HG03439 (cell line): ENCODE data around the gene HIVEP3.

Source experiments
- ATAC-seq: cut with Tn5 transposase; IDR thresholded peaks from one replicate; pipeline ENCODE4 v1.9.1; 2021; ENCODE audit warnings: mild to moderate bottlenecking, moderate library complexity; ENCODE audit not compliant: unreplicated experiment

The HIVEP3 gene

GRCh38 chr1:41542196-41542930 lies 376.4 kb downstream of the HIVEP3 start:
- no peak for ATAC-seq

DNA sequence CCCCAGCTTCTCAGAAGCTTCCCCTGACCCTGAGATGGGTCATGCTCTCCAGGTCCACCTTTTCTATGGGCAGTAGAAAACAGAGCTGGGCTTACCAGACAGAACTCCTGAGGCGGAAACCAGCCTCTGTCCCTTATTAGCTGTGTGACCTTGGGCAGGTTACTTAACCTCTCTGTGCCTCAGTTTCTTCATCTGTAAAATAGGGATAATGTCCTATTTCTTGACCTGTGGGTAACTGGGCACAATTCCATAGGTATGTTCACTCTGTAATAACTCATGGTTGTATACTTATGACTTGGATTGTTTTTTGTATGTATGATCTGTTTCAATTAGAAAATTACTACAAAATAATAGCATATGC lies 377.1 kb downstream of the HIVEP3 start:
- ATAC-seq, result no peak

- no peak for ATAC-seq
Observed at GRCh38 chr1:41540886-41541591, 377.7 kb downstream of the HIVEP3 start.

DNA sequence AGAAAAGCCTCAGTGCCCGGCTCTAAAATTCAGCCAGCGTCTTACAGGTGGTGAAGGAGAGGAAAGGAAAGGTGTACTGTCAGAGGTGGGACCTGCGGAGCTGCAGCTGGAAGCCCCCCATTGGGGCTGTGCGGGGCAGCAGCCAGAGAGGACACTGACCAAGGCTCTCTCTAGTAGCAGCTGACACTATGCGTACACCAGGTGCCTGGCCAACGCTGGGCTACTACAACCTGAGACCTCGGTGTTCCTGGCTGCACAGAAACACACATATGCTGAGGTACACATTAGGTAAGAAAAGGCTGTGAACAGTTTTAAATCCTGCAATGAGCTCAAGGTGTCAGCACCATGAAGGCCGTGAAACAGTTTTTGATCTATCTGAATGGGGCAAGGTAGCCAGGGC lies 378.7 kb downstream of the HIVEP3 start:
- no peak for ATAC-seq

GRCh38 chr1:41539418-41539805 lies 379.3 kb downstream of the HIVEP3 start:
- no peak for ATAC-seq

GRCh38 chr1:41538741-41539417 lies 379.8 kb downstream of the HIVEP3 start:
- ATAC-seq, result no peak

DNA sequence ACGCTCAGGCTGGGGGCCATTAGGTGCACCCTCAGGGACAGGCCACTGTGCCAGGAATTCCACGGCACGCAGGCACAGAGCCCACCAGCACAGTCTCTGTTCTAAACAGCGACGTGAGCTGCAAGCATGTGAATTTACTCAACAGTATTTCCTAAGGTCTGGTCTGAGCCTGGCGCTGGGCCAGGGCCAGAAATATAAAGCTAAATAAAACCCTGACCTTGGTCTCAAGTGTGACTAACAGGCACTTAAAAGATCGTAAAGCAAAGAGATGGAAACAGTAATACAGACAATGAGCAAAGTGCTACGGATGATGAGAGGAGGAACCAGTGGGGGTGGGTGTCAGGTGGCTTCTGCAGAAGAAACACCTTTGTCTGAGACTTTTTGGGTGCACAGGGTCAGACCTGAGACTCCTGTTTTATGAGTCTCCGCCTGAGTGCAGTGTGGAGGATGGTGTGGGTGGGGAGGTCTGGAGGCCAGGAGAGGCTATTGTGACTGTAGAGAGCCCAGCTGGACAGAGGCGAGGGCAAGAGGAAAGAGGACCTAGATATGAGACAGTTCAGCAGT lies 380.9 kb downstream of the HIVEP3 start:
- no peak for ATAC-seq

- ATAC-seq, result no peak
Observed at GRCh38 chr1:41537251-41537650, 381.5 kb downstream of the HIVEP3 start.

DNA sequence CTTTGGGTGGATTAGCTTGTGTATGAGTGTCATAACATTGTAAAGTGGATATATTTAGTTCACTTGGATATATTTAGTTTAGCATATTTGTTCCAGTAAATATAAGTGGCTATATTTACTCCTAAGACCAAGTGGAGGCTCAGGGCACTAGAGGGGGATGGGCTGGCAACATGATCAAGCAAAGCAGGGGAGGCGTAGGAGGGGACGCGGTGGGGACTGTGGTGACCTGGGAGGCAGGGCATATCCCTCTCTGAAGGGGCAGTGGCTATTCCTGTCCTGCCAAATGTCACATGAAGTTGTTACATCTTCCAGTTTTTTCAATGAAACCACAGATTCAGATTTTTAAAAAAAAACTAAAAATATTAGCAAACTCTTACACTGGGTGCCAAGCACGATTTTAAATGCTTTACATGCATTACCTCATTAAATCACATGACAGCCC lies 382.3 kb downstream of the HIVEP3 start:
- no peak for ATAC-seq

DNA sequence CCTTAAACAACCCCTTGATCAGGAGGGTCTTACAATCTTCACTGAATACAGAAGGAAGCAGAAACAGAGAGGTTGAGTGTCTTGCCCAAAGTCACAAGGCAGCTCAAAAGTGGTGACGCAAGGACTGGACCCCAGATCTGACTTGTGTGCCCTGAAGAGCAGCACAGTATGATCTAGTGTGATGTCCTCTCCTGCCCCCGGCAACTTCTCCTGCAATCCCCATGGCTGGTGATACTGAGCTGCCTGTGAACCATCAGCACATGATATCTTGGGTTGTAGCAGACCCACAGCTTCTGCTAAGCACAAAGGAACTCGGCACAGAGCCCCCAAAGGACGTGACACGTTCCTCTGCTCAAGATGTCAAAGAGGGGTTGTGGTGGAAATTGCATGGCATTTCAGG lies 383.0 kb downstream of the HIVEP3 start:
- no peak for ATAC-seq

DNA sequence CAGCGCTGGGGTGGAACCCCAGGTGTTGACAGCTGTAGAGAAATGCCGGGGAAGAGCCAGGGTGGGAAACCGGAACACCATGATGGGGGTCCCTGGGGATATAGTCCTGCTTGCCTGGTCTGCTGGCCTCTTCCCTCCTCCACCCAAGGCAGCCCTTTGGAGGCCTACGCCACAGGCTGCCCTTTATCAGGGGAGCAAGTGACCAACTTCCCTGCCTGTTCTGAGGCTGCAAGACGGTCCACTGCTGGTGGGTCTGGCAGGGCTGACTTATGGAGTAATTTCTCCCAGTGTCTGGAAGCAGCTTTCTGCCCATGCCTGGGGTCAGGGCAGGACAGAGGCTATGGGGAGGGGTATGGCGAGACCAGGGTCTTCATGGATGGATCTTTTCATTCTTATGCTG lies 383.4 kb downstream of the HIVEP3 start:
- no peak for ATAC-seq

DNA sequence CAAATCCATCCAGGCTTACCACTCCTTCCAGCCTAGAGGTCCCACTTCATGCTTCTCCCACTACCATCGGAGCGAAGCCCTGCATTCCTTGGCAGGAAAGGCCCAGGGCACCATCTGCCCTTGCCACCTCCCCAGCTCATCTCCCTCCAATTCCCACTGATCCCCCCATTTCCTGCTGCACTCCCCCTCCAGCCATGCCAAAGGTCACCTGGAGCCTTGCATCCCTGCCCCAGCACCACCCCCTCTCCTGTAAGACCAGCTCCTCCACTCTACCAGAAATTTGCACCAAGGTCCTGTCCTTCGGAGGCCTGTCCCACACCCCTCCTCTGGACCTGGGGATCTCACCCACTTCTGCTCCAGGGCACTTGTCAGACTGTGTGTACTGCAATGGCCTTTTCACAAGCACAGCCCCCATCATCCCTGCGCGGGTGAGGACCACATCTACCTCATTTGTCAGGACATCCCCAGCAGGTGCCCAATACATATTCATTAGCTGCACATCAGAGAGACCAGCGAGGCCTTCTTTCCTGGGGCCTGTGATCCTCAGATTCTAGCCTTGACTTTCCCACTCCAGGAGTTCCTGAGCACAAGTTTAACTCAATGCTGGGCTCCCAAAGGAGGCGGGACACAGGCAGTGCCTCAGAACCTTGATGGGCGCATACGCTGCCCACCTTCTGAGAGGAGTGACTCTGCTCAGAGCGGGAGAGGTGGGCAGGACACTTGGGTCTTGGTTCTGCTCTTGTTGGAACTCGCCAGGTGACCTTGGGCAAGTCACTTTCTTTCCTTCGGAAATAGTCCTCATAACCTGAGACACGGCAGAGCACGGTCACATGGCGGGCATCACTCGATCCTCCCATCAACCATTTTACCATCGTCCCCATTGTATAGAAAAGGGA lies 384.3 kb downstream of the HIVEP3 start:
- ATAC-seq, result no peak

GRCh38 chr1:41533731-41534080 lies 385.0 kb downstream of the HIVEP3 start:
- ATAC-seq, result no peak

DNA sequence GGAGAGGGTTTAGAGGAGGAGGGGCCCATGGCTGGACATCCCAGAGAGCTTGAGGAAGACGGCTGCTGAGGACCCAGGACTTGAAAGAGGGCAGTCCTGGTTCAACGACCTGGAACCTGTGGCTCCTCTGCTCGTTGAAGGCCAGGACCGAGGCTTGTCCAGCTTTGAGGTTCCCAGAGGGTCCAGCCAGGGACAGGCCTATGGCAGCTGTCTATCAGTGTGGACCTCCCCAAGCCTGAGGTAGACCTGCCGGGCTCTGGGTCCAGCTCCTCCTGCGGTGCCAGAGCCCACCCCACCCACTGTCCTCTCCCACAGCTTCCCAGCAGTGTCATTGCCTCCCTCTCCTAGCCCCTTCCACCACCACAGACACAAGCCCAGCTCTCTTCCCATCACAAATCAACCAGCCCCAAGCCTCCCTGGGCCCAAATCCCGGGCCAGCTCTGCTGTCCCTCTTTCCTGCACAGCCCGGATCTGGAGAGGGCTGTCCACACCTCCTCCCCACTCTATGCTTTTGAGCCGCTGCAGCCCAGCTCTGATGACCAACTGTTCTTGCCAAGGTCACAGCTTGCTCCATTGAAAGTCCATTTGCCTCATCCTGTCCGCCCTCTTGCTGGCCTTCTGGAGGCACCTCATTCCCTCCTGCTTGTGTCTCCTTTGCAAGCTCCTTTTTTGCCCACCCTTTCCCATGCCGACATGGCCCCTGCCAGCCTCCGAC lies 385.5 kb downstream of the HIVEP3 start:
- no peak for ATAC-seq

GRCh38 chr1:41532206-41532975 lies 386.3 kb downstream of the HIVEP3 start:
- ATAC-seq, result no peak

- ATAC-seq, result no peak
Observed at GRCh38 chr1:41530411-41530810, 388.3 kb downstream of the HIVEP3 start.

DNA sequence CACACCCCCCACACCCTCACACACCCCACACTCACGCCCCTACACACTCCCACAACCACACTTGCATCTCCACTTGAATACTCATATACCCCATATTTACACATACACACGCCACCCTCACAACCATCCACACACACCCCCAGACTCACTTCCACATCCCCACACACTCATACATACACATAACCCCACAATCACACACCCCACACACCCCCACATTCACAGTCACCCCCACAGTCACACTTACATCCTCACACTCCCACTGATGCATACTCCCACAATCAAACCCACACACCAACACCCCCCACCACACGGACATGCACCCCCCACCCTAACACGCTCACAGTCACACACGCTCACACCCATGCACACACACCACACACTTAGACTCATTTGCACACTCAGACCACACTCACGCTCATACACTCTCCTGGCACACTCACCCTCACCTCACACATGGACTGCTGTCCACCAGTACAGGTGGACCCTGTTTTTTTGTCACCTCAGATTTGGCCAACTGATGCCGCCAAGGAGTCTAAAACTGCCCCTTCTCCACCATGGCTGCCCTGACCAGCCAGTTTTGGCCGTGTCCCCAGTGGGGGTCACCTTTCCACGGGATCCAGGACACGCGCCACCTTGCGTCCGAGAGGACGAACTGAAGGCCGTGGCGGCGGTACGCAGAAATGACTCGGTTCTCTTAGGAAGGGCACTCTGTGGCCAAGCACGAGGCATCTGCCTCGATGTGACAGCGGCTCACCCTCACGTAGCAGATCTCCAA lies 388.9 kb downstream of the HIVEP3 start:
- no peak for ATAC-seq

- ATAC-seq, result no peak
Observed at GRCh38 chr1:41528726-41529605, 389.8 kb downstream of the HIVEP3 start.
